ENCODE measurements around the gene SCN5A.

The SCN5A gene

DNA sequence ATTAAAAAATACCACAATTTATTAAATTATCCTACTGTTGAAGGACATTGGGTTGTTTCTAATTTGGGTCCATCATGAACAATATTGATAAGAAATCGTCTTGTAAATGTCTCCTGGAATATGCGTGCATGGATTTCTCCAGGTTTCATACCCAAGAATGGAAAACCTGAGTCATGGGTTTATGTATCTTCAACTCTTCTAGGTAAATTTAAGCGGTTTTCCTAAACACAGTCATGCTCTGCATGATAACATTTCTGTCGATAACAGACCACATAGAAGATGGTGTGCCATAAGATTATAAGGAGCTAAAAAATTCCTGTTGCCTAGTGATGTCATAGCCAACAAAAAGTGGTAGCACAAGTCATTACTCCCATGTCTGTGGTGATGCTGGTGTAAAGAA is 39.9 kb upstream of the SCN5A start:
- no peak for TF ChIP-seq CTCF (IDR thresholded peaks at IDR 0.05; ENCODE audit: borderline replicate concordance, control extremely low read depth, extremely low read depth, insufficient read depth, missing control alignments)
- no peak for DNase-seq (ENCODE audit: low spot score)
- in situ Hi-C loops (cut with MboI; ENCODE audit: low sequenced_read_pairs, unreplicated experiment) = no loop called here

DNA sequence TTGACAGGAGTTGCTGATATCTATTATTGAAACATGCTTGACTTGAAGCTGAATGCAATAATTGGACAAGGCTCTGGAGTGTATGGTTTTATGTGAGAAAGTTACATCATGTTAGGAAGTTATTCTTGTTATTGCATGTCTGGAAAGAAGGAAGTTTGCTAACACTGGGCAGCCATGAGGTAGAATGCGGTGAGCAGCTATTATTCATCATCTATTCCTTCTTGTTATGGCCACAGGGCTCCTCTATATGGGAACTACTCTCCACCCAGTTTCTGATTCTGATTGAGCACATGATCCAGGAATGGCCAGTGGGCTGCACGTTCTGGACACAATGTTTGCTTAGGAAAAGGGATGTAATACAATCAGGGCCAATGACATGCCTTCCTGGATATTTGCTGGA is 37.8 kb upstream of the SCN5A start:
- in situ Hi-C loops (cut with MboI; ENCODE audit: low sequenced_read_pairs, unreplicated experiment) = no loop called here
- TF ChIP-seq CTCF (IDR thresholded peaks at IDR 0.05; ENCODE audit: borderline replicate concordance, control extremely low read depth, extremely low read depth, insufficient read depth, missing control alignments) = no peak

GRCh38 chr3:38684546-38684945 is 35.1 kb upstream of the SCN5A start:
- TF ChIP-seq CTCF (IDR thresholded peaks at IDR 0.05; ENCODE audit: borderline replicate concordance, control extremely low read depth, extremely low read depth, insufficient read depth, missing control alignments) = no peak
- no peak for DNase-seq (ENCODE audit: low spot score)
- in situ Hi-C loops (cut with MboI; ENCODE audit: low sequenced_read_pairs, unreplicated experiment) = no loop called here

More for the DNA sequence above, 37.8 kb upstream of the SCN5A start:
- DNase-seq (ENCODE audit: low spot score) = no peak

DNA sequence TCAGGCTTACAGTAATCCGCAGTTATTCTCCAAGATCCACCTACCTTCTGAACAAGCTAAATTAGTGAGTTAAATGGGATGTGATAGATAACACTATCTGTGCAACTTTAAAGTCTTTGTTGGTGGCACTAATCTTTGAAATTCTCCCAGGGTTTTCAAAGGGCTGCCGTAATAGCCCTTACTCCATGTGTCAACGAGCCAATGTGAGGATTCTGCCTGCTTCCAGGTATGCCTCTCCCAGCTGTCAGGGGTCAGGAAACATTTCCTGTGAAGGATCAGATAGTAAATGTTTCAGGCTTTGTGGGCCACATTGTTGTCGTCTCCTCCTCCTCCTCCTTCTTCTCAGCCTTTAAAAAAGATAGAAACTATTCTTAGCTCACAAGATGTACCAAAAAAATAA is 20.2 kb upstream of the SCN5A start:
- DNase-seq (ENCODE audit: low spot score) = no peak
- in situ Hi-C loops (cut with MboI; ENCODE audit: low sequenced_read_pairs, unreplicated experiment) = no loop called here
- no peak for TF ChIP-seq CTCF (IDR thresholded peaks at IDR 0.05; ENCODE audit: borderline replicate concordance, control extremely low read depth, extremely low read depth, insufficient read depth, missing control alignments)

GRCh38 chr3:38662544-38662943 is 13.1 kb upstream of the SCN5A start:
- no peak for DNase-seq (ENCODE audit: low spot score)
- in situ Hi-C loops (cut with MboI; ENCODE audit: low sequenced_read_pairs, unreplicated experiment) = no loop called here
- no peak for TF ChIP-seq CTCF (IDR thresholded peaks at IDR 0.05; ENCODE audit: borderline replicate concordance, control extremely low read depth, extremely low read depth, insufficient read depth, missing control alignments)

GRCh38 chr3:38658841-38659240 is 9.4 kb upstream of the SCN5A start:
- no peak for DNase-seq (ENCODE audit: low spot score)
- no peak for TF ChIP-seq CTCF (IDR thresholded peaks at IDR 0.05; ENCODE audit: borderline replicate concordance, control extremely low read depth, extremely low read depth, insufficient read depth, missing control alignments)
- in situ Hi-C loops (cut with MboI; ENCODE audit: low sequenced_read_pairs, unreplicated experiment) = no loop called here

GRCh38 chr3:38657369-38657768 is 7.9 kb upstream of the SCN5A start:
- TF ChIP-seq CTCF (IDR thresholded peaks at IDR 0.05; ENCODE audit: borderline replicate concordance, control extremely low read depth, extremely low read depth, insufficient read depth, missing control alignments) = no peak
- no peak for DNase-seq (ENCODE audit: low spot score)
- in situ Hi-C loops (cut with MboI; ENCODE audit: low sequenced_read_pairs, unreplicated experiment) = no loop called here

All from GM13976 (cell line).